ENCODE data around the gene OR10J5.
"Not testable (repeated sequence)": the region's sequence is repeated elsewhere in the genome, so short reads cannot be mapped to it uniquely, and the experiment has no call there.

OR10J5 gene, protein sequence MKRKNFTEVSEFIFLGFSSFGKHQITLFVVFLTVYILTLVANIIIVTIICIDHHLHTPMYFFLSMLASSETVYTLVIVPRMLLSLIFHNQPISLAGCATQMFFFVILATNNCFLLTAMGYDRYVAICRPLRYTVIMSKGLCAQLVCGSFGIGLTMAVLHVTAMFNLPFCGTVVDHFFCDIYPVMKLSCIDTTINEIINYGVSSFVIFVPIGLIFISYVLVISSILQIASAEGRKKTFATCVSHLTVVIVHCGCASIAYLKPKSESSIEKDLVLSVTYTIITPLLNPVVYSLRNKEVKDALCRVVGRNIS

DNA sequence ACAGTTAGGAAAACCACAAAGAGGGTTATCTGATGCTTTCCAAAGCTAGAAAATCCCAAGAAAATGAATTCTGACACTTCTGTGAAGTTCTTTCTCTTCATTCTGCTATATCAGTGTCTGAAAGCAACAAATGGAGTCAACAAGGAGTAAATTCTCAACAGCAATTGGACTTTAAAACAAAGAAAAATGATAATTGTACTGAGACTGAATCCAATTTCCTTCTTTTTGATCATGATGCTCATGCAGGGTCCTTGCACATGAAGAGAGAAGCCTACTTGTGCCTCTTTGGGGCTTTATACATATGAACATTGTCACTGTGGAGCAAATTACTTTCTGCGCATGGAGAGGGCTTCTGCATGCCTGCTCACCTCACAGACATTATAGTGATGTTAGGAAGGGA is at the start of gene OR10J5:
Gene OR10J5 (minus strand): TSS at position 101 of the 400 bp plus-strand sequence. CDS start 0 bp downstream, at position 101.
- DNase-seq: no peak

DNA sequence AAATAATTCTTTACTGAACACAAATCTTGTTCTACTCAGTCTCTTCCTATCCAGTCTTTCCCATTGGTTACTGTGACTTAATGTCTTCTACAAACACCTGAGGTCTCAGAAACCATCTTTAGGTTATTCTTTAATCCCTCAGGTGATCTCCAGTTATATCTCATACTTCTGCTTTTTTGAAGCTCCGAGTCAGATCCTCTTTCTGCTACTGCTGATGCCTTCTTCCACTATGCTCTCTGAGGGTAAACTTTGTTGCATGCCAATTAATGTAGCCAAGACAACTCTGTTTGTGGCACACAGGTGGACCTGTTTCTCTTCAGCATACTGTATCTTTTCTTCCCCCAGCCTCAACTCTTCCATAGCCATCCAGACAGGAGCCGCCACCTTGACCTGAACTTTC is 48.7 kb upstream of the OR10J5 start:
- DNase-seq: no peak

DNA sequence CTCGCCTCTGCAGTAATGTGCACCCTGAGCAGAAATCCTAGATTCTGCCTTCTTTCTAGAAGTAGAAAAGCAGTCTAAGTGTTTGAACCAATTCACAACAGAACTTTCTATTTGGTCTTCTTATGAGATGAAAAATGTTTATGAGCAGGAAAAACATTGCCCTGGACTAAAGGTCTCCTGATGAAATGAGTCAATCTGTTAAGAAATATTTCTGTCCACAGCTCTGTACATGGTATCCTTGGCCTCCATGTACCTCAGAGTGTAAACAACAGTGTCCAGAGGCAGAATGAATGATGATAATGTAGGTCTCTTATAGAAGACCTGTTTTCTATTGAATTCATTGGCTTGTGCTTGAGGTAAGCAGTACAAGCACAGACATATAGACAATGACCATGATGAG is 45.6 kb upstream of the OR10J5 start:
- no peak for DNase-seq

DNA sequence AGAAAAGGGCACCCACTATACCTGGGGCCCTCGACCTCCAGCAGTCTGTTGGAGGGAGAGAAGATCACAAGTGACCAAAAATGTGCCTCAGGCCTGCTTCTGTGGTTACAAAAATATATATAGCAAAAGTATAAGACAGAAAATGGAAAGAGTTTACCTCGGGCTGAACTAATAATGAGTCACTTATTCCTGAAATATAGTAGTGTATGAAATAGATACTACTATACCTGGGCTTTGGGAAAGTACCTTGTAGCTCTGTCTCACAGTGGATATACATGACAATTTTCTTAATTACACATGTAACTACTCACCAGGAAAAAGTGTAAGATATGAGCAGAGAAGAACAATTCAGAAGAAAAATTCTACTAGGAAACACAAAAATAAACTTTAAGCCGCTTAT is 44.5 kb upstream of the OR10J5 start:
- DNase-seq: no peak

DNA sequence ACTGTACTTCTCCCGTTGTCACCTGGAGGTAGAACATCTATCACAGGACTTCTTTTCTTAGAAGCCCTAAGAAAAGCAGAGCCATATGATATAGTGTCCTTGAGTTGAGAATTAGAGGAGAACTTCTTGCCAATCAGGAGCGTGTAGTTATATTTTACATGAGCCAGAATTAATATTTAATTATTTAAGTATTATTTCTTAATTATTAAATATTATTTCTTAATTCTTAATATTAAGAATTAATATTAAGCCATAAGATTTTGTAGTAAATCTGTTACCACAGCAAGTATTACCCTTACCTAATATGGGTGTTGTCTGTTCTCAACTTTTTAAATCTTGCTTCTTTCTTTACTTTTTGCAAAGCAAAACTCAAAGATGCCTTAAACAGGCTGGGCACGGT is 41.6 kb upstream of the OR10J5 start:
- DNase-seq: no peak

DNA sequence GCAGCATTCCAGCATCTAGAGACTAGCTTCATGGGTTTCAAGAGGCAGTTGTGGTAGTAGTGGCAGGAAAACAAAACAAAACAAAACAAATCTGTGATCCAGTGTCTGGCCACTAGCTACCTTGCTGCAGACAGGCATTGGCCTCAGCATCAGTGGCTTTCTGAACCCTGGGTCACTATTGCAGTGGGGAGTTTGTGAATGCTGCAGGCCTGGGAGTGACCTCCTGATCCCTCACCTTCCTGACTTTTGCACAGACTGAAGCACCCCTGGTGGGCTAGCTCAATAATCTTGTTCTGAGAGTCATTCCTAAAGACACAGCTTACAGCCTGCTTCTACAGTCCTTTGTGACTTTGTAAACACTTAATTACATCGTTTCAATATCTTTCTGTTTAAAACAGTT is 26.9 kb upstream of the OR10J5 start:
- no peak for DNase-seq

DNA sequence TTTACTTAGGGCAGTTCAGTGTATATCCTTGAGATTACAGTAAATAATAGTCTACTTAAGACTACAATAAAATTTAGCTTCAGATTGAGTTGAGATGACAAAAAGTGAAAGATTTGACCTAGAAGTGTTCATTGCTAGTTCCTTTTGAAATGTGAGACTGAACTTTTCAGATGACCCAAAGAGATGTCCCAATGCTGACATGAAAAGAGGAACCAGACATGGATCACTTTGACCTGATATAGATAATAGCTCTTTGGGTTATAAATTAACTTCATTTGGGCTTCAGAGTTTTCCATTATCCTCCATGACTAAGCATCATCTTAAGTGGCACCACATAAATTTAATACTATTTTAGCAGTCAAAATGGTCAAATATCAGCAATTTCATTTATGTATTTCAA is 25.7 kb upstream of the OR10J5 start:
- DNase-seq: no peak

DNA sequence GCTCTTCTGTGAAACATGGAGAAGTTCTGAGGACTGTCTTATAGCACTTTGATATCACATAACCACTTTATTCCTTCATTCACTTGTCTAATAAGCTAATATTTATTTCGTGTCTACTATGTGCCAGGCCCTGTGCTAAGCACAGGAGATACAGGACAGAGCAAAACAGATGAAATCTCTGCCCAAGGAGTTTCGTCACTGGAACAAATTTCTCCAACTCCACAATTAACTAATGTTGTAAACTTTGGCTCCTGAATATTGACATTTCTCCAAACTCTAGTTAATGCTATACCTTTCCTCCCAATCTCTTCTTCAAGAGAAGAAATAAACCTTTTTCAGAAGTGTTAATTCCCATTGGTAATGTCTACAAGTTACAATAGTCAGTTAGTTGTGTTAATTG is 24.8 kb upstream of the OR10J5 start:
- no peak for DNase-seq

DNA sequence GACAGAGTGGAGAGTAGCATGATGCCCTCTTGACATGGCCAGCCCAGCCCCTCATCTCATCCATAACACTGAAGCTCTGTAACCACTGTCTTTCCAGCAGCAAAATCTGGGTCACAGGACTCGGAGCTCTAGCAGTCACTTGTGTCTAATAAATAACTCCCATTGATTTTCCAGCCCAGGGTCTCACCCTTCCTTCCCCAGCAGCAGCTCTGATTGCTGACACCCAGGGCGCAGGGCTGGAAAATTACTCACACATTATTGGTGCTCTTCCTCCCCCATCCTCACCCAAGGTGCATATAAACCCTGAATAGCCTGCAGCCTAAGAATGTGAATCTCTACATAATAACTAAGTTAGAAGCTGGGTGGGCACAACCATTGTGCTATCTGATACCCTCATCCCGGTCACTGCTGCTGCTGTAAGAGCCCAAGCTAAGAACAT is 21.1 kb upstream of the OR10J5 start:
- no peak for DNase-seq

DNA sequence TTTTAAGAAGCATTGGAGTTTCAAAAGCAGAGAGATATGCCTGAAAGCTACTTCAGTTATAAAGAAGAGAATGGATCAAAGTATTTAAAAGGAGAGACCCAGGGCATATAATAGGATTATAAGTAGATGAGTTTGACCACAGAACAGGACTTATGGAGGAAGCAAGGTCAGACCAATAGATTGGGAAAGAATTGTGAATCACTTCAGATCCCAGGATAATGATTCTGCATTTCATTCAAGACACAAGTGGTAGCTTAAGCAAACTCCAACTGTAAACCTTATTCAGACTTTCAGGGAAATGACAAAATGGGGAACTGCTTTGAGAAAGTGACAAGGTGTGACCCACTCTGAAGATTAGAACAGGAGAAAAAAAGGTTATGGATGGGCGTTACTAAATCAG is 18.9 kb upstream of the OR10J5 start:
- no peak for DNase-seq

DNA sequence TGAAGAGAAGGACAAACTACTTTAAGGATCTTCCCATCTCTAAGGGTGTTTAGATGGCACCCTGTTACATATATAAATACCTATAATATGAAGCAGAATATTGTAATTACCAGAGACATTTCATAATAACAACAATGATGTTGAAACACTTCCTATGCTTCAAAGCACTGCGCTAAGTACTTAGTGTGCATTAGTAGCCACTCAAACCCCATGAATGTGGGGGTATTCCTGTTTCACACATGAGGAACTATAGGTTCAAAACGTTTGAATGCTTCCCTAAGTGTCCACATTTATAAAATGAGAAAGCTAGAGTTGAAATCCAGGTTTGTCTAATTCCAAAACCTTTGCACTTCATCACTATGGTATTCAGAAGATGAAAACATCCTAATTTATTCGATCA is 18.5 kb upstream of the OR10J5 start:
- DNase-seq: no peak

DNA sequence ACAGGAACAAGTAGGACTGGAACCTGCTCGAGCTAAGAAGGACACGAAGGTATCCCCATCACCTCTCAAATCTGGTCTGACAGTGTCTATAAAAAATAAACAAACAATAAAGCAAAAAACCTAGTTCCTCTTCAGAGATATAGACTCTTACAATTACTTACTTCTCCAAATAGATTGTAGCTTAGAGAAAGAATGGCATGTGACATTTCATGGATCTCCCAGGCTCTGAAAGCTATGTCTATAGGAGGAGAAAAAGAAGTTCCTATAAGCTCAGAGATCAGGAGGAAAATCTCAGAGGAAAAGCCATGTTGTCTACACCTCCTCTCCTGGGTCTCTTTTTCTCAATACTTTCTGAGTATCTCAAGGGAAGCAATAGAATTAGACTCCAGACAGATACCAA is 12.3 kb upstream of the OR10J5 start:
- DNase-seq: no peak

DNA sequence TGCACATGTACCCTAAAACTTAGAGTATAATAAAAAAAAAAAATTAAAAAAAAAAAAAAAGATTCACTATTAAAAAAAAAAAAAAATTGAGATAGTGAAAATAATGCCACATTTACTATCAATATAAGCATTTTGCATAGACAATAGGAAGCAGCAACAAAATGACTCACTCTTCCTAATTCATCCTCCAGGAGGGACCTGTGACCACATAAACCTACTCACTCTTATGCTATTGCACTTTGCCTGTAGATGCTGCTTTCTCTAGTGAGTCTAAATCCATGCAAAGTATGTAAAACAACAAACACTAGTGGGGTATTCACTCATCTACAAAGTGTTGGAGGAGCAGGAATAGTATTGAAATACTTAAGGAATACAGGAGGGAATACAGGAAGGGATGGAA is 2.9 kb downstream of the OR10J5 start:
- no peak for DNase-seq

DNA sequence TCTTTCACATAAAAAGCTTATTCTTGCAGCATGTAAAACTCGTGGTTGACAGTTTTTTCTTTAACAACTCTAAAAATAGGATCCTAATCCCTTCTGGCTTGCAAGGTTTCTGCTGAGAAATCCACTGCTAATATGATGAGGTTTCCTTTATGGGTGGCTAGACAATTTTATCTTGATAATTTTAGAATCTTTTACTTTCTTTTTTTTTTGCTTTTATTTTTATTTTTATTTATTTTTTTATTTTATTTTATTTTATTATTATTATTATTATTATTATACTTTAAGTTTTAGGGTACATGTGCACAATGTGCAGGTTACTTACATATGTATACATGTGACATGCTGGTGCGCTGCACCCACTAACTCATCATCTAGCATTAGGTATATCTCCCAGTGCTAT is 11.0 kb downstream of the OR10J5 start:
- DNase-seq: not testable (repeated sequence)

DNA sequence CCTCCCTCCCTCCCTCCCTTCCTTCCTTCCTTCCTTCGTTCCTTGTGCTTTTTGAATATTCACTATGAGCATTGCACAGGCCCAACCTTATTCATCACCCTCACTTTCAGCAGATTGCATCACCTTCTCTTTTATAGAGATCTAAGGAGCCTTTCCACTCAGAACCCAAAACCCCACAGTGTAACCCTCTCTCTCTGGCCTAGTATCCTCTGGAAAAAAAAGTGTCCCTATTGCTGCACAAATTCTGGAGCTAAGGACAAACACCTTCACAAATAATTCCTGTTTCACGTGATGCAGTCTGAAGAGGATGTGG is 25.6 kb downstream of the OR10J5 start:
- DNase-seq: no peak

DNA sequence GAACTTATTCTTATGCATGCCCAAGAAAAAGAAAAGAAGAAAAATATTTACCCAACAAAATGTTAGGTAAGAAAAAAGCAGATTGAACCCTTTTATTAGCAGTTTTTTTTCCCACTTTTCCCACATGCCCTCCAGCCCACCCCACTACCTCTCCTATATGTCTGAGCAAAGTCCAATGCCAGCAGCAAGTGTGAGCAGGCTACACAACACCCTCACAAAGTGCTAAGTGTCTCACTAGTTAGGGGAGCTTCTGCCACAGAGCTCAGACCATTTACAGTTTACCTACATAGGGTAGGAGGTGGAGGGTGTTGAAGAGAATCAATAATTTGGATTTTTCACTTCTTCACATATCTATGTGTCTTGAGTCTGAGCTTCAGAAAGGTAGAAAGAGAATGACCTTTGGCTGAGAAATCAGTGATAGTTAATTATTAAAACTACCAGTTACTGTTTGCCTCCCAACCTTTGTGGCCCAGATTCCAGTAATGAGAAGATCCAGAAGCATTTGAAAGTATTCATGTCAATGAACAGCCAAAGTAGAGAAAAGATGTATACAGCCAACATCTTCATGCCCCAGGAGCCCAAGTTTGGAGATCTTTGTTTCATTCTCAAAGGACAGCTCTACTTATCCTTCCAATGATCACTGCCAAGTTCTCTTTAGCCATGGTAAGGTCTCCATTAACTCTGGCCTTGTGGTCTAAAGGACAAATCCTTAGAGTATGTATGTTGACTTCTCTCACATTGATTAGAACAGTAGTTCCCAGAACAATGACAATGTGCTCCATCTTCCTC is 26.2 kb downstream of the OR10J5 start:
- no peak for DNase-seq

DNA sequence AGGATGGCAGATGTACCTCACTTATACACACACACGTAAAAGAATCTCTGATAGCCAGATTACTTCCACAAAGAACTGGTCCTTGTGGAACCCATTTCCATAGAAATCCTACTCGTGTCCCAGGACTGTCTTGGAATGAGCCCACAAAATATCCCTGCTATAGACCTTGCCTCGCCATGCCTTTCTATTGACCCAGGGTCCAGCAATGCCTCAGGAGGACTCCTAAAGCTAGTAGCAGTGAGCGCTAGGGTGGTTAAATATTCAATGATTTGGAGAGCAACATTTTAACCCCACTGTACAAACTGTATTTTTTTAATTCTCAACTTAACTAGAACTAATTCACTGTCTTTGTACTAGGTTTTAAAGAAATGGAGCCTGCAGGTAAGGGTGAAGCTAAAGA is 26.9 kb downstream of the OR10J5 start:
- DNase-seq: no peak

DNA sequence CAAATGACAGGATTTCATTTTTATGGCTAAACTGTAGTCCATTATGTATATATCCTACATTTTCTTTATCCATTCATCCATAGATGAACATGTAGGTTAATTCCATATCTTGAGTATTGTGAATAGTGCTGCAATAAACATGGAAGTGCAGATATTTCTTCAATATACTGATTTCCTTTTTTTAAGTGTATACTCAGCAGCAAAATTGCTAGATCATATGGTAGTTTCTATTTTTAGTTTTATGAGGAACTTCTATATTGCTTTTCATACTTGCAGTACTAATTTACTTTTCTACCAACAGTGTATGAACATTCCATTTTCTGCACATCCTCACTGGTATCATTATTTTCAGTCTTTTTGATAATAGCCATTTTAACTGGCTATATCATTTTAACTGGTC is 30.1 kb downstream of the OR10J5 start:
- DNase-seq: no peak

DNA sequence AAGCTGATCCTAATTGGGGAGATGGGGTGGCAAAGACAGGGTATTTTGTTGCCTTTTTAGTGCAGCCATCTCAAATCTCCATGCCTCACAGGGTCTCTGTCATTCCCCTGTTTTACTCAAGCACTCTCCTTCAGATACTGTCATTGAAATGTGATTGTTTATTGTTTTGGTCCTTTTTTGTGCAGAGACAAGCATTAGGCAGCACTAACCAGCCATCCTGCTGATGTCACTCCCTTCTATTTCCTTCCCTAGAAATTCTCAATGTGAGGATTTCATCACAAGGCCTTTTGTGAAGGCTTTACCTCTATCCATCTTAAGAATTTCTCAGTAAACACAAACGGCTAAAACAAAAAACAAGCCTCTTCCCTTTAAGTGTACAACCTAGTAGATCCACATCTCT is 34.7 kb downstream of the OR10J5 start:
- DNase-seq: no peak

DNA sequence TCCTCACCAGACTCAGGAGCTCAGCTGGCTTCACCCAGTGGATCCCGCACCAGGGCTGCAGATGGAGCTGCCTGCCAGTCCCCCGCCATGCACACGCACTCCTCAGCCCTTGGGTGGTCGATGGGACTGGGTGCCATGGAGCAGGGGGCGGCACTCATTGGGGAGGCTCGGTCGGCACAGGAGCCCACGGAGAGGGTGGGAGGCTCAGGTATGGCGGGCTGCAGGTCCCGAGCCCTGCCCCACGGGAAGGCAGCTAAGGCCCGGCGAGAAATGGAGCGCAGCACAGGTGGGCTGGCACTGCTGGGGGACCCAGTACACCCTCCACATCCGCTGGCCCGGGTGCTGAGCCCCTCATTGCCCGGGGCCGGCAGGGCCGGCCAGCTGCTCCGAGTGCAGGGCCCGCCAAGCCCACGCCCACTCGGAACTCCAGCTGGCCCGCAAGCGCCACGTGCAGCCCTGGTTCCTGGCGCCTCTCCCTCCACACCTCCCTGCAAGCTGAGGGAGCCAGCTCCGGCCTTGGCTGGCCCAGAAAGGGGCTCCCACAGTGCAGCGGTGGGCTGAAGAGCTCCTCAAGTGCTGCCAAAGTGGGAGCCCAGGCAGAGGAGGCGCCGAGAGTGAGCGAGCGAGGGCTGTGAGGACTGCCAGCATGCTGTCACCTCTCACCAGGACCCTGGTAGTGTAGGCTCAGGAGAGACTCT is 41.1 kb downstream of the OR10J5 start:
- not testable (repeated sequence) for DNase-seq

DNA sequence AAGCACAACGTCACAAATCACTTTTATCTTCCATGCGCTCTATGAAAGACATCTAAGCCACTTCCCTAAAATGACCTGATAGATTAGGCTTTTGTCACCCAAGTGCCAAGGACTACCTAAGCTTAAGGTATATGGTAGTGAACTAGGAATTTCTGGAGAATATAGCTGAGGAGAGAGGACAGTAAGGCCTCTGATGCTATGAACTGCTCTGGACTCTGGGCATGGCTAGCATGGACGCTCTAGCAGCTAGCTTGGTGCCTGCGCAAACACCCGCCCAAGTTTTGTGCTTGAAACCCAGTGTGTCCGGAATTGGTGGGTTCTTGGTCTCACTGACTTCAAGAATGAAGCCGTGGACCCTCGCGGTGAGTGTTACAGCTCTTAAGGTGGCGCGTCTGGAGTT is 42.5 kb downstream of the OR10J5 start:
- no peak for DNase-seq

DNA sequence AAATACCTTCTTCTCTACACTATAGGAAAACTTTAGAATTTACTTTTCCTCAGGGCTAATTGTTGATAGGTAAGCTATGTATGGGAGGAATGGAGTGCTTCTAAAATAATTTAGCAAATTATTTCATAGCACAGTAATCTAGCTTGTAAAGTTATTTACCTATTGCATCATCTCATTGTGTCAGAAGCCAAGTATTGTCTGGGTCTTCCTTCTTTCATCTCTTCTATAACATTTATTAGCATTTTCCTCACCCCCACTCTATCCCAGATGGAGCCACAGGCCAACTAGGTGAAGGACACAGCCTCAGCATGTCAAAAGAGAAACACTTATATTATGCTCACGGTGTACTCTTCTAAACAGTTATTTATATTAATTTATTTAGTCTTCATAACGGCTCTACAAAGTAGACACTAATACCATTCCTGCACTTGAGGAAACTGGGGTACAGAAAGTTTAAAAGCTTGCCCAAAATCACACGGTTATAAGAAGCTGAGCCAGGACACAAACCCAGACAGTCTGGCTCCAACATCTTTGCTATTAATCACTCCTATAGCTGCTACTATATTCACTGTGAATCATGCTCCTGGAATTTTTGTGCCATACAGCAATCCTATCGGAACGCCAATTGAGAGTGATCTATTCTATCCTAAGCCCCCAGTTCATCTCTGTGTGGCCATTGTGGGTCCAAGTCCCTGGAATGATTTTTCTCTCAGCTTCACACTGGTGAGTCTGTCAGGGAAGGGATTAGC is 43.1 kb downstream of the OR10J5 start:
- no peak for DNase-seq
